ENCODE results near the gene PTPRH. TPM values are rescaled to one million over a fixed set of nuclear protein-coding genes. Genes with fewer than 3 reads are reported as not detected.

The PTPRH gene, protein sequence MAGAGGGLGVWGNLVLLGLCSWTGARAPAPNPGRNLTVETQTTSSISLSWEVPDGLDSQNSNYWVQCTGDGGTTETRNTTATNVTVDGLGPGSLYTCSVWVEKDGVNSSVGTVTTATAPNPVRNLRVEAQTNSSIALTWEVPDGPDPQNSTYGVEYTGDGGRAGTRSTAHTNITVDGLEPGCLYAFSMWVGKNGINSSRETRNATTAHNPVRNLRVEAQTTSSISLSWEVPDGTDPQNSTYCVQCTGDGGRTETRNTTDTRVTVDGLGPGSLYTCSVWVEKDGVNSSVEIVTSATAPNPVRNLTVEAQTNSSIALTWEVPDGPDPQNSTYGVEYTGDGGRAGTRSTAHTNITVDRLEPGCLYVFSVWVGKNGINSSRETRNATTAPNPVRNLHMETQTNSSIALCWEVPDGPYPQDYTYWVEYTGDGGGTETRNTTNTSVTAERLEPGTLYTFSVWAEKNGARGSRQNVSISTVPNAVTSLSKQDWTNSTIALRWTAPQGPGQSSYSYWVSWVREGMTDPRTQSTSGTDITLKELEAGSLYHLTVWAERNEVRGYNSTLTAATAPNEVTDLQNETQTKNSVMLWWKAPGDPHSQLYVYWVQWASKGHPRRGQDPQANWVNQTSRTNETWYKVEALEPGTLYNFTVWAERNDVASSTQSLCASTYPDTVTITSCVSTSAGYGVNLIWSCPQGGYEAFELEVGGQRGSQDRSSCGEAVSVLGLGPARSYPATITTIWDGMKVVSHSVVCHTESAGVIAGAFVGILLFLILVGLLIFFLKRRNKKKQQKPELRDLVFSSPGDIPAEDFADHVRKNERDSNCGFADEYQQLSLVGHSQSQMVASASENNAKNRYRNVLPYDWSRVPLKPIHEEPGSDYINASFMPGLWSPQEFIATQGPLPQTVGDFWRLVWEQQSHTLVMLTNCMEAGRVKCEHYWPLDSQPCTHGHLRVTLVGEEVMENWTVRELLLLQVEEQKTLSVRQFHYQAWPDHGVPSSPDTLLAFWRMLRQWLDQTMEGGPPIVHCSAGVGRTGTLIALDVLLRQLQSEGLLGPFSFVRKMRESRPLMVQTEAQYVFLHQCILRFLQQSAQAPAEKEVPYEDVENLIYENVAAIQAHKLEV
- total RNA-seq (under 1 TPM; 0.20 to 0.63 TPM), polyA plus RNA-seq (ENCODE audit: insufficient read length in 6 of 6) (under 1 TPM; 0.10 to 0.32 (median 0.20) TPM)
- long read RNA-seq, donor 1: 0 reads
- long read RNA-seq, donor 2: 0 reads
- long read RNA-seq, donor 3: 0 reads
- long read RNA-seq, donor 4: 0 reads
- long read RNA-seq, donor 5: 0 reads
- long read RNA-seq, donor 6: 0 reads
- long read RNA-seq, donor 7: 0 reads
- long read RNA-seq, donor 8: 0 reads
- long read RNA-seq, donor 9: 0 reads
- long read RNA-seq, donor 10: 0 reads
- long read RNA-seq, donor 11: 0 reads
- long read RNA-seq, donor 12: 0 reads

DNA sequence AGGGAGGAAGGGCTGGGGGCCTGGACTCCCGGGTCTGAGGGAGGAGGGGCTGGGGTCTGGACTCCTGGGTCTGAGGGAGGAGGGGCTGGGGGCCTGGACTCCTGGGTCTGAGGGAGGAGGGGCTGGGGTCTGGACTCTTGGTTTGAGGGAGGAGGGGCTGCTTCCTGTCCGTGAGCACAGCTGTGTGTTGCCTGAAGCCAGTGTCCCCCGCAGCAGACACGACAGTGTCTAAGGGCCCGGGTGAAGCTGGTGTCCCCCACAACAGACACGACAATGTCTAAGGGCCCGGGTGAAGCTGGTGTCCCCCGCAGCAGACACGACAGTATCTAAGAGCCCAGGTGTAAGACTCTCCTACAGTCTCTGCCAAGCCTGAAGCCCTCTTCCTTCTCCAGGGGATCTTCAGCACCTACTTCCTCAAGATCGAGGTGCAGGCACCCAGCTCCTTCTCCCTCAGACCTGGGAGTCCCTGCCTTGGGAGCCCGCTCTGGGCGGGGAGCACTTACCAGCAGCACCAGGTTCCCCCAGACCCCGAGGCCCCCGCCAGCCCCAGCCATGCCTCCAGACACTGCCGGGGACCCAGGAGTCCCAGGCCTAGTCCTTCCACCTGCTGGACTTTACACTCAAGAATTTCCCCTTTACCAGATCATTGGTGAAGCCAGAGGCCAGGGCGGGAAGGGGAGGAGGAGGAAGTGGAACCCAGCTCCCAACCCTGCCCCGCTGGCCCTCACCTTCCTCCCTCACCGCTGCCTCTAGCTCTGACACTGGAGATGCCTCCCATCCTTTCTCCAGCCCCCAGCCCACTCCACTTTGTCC lies at the start of gene PTPRH:
PTPRH (minus strand) TSS at position 622 of the 813 bp plus-strand sequence; CDS start at position 554, 68 bp downstream.
- DNase-seq: no peak
- Histone ChIP-seq H3K4me3 (no peak within 1 kb of the TSS), H3K4me1 (peaks cover 6 to 16% of the 10 kb centered on the region in 2 donors), H3K27ac (no peak within 1 kb of the TSS), H3K9me3 (peaks cover 0 to 8% of the 10 kb centered on the region in 2 donors), H3K36me3 (no peaks in the 10 kb centered on the region), H3K27me3 (peaks cover 0 to 56% of the 10 kb centered on the region in 2 donors)
- intact Hi-C loops (cut with DNase I): no loop called here
- TF ChIP-seq, protein P1, sequence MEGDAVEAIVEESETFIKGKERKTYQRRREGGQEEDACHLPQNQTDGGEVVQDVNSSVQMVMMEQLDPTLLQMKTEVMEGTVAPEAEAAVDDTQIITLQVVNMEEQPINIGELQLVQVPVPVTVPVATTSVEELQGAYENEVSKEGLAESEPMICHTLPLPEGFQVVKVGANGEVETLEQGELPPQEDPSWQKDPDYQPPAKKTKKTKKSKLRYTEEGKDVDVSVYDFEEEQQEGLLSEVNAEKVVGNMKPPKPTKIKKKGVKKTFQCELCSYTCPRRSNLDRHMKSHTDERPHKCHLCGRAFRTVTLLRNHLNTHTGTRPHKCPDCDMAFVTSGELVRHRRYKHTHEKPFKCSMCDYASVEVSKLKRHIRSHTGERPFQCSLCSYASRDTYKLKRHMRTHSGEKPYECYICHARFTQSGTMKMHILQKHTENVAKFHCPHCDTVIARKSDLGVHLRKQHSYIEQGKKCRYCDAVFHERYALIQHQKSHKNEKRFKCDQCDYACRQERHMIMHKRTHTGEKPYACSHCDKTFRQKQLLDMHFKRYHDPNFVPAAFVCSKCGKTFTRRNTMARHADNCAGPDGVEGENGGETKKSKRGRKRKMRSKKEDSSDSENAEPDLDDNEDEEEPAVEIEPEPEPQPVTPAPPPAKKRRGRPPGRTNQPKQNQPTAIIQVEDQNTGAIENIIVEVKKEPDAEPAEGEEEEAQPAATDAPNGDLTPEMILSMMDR (IDR thresholded peaks at IDR 0.05): no peak
- no peak for ATAC-seq

DNA sequence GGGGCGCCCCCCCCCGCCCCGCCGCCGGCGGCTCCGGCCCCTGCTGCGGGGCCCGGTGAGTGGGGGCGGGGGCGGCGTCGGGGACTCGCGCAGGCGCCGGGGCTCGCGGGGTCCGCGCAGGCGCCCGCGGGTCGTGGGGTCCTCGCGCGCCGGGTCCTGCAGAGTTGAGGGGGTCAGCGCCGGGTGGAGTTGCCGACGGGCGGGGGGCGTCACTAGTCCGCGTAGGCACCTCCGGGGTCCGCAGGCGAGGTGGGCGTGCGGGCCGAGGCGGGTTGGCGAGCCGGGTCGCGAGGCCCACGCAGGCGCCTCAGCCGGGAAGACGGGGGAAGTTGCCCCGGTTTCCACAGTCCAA lies 49.2 kb upstream of the PTPRH start:
- ATAC-seq (peak; percentile 8), DNase-seq (no peak)
- Histone ChIP-seq H3K9me3 (no peaks in the 10 kb centered on the region), H3K4me1 (peaks cover 26 to 52% of the 10 kb centered on the region in 2 donors), H3K4me3 (peak overlapping the region; percentile 92 to 95), H3K27me3 (no peaks in the 10 kb centered on the region), H3K27ac (peak overlapping the region; percentile 84 to 95), H3K36me3 (peaks cover 0 to 10% of the 10 kb centered on the region in 2 donors)
- TF ChIP-seq, protein P1 (IDR thresholded peaks at IDR 0.05): no peak
- intact Hi-C loops (cut with DNase I): no loop called here

DNA sequence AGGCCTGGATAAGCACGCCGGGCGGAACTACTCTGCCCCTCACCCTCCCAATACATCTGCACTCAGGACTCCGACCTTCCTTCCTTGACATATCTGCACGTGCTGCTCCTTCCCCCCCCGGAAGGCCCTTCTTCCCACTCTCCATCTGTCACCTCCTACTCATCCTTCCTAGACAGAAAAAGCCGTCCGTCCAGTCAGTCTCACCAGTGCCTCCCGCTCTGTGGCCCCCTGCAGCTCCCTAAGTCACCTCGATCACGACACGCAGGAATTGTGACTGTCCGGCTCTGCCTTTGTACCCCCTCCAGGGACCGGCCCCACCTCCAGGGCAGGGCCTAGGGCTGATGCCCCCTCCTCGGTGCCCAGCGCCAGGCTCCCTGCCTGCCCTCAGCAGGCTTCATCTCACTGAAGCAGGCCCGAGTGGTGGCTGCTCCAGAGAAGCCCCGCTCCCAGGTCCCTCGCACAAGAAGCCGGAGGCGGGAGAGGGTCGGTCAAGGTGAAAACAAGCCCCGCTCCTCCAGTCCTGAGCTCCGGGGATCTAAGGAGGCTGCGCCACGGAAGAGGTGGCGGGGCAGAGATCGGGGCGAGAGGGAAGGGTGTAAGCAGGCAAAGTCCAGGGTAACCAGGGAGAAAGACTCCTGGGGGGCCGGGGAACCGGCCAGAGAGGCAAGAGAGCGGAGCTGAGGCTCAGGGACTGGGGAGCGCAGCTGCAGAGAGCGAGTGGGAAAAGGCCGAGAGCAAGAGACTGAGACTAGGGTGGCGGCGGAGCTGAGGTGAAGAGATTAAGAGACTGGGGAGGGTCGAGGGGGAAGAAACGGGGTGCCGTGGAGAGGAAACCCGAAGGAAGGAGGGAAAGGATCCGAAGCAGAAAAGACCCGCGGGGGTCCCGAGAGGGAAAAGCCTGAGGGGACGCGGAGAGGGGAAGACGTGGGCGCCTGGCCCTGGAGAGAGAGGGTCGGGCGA lies 48.4 kb upstream of the PTPRH start:
- Histone ChIP-seq H3K27me3 (no peaks in the 10 kb centered on the region), H3K4me1 (peaks cover 26 to 59% of the 10 kb centered on the region in 2 donors), H3K9me3 (no peaks in the 10 kb centered on the region), H3K27ac (peak overlapping the region; percentile 84 to 95), H3K36me3 (peaks cover 0 to 15% of the 10 kb centered on the region in 2 donors), H3K4me3 (peak overlapping the region; percentile 92 to 95)
- TF ChIP-seq, protein P1 (IDR thresholded peaks at IDR 0.05): no peak
- DNase-seq: peak in 1 of 4 donors; percentile 74
- intact Hi-C loops (cut with DNase I): no loop called here
- no peak for ATAC-seq
